ENCODE data around the gene NUDT1. TPM values are rescaled to one million over a fixed set of nuclear protein-coding genes. Genes with fewer than 3 reads are reported as not detected.

The NUDT1 gene
- total RNA-seq (10 to 100 TPM; 10.6 to 17.2 (median 14.6) TPM), polyA plus RNA-seq (20.7 TPM)
- long read RNA-seq, donor 1, partial matches to known transcripts = 0 of 4 reads
- long read RNA-seq, donor 1, other reads (novel, unspliced or antisense) = 2 of 4 reads
- long read RNA-seq, donor 2, partial matches to known transcripts = 0 of 2 reads
- long read RNA-seq, donor 2, other reads (novel, unspliced or antisense) = 0 of 2 reads
- long read RNA-seq, donor 3, partial matches to known transcripts = 0 of 1 reads
- long read RNA-seq, donor 3, other reads (novel, unspliced or antisense) = 0 of 1 reads
- long read RNA-seq, donor 4, partial matches to known transcripts = 0 of 1 reads
- long read RNA-seq, donor 4, other reads (novel, unspliced or antisense) = 1 of 1 reads

DNA sequence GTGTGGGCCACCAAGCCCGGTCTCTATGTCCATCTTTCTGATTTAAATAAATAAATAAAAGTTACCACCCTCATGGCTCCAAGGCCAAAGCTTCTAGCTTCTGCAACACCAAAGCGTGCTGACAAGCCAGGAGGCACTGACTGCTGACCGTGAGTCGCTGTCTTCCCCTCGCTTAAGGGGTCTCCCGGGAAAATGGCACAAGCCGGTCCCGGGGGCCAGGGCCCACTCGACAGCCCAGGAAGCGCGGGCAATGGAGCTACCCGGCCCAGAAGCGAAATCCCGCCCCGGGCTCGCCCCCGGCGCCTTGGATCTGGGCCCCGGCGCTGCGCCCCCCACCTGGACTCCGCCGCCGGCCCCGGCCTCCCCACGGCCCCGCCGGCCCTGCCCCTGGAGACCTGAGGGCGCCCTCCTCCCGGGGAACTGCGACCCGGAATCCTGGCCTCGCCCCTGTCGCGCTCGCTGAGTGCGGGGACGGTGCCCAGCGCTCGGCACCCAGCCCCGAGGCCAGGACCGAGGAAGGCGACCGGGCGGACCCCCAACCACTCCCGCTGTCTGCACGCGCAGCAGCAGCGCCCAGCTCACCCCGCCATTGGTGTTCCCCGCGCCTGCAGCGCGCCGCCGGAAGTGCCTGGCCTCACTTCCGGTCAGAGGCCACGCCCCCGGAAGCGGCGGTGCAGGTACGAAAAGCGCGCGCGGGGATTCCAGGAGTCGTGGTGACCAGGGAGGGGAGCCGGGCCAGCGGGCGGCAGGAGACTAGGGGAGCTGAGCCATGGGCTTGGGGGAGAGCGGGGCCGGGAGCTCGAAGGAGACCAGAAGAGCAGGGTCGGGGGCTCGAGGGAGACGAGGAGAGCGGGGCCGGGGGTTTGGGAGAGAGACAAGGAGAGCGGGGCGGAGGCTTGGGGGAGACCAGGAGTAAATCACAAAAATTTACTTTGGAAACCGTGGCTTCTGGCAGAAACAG is at the start of gene NUDT1, which contains the start of gene MRM2:
Gene NUDT1, plus strand, starts transcription at position 647 of the 961 bp plus-strand sequence. CDS start 2,349 bp downstream, outside the sequence.
Gene MRM2, minus strand, starts transcription at position 626 of the 961 bp plus-strand sequence. Its CDS starts 36 bp downstream, at position 590.
- ATAC-seq (peak; percentile 91), DNase-seq (peak; percentile 83 to 96 (median 93))
- Histone ChIP-seq H3K4me1 (ENCODE audit: control insufficient read depth, insufficient read depth, low read length) (peaks cover 4% of the 10 kb centered on the region), H3K27me3 (ENCODE audit: control insufficient read depth, insufficient read depth) (no peaks in the 10 kb centered on the region), H3K27ac (ENCODE audit: low read length) (peak within 1 kb of the TSS; percentile 55), H3K9me3 (ENCODE audit: control insufficient read depth, low read length) (no peaks in the 10 kb centered on the region), H3K4me3 (ENCODE audit: low read length) (peak within 1 kb of the TSS; percentile 82)
- intact Hi-C loops (cut with DNase I) = loop anchor here in 2 of 4 donors (10.0 kb wide), 2 partner anchors 63 to 103 kb away; no protein-coding TSS in a partner anchor
- under 1% methylated on average over 81 of the region's 81 CpGs for WGBS

DNA sequence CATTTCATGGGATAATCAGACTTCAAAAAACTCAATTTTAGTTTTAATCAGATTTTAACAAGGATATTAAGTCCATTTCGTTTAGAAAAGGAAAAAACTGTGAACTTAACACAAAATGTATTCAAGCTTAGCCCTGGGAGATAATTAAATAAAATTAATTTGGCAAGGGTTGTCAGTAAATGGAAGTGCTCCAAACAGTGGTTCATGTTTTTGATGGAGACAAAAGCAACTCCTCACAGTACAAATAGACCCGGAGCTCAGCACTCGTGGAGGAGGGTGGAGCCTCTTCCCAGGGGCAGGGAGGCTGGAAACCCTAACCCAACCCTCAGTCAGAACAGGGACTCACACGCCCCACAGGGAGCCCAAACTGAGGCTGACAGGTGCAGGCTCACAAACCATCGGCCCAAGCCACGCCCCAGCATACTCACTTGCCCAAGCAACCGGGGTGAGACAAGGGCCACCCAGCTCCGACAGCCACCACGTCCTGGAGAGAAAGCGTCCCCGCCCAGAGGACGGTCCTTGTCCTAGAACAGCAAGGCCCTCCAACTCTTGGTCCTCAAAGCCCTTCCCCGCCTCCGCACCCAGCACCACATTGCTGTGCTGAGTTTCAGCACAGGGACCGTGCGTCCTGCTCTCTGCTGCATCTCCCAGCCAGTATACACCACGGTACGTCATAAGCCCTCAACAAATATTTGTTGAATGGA is 49.0 kb upstream of the NUDT1 start:
- intact Hi-C loops (cut with DNase I) = loop anchor here in 1 of 4 donors (10.0 kb wide), 1 partner anchor 78 kb away; no protein-coding TSS in a partner anchor
- Histone ChIP-seq H3K9me3 (ENCODE audit: control insufficient read depth, low read length) (no peaks in the 10 kb centered on the region), H3K27ac (ENCODE audit: low read length) (no peak overlapping the region), H3K4me3 (ENCODE audit: low read length) (no peak overlapping the region), H3K27me3 (ENCODE audit: control insufficient read depth, insufficient read depth) (no peaks in the 10 kb centered on the region), H3K4me1 (ENCODE audit: control insufficient read depth, insufficient read depth, low read length) (peaks cover 7% of the 10 kb centered on the region)
- WGBS = 88% methylated on average over 18 of the region's 18 CpGs
- ATAC-seq (no peak), DNase-seq (peak in 1 of 3 donors; percentile 22)

DNA sequence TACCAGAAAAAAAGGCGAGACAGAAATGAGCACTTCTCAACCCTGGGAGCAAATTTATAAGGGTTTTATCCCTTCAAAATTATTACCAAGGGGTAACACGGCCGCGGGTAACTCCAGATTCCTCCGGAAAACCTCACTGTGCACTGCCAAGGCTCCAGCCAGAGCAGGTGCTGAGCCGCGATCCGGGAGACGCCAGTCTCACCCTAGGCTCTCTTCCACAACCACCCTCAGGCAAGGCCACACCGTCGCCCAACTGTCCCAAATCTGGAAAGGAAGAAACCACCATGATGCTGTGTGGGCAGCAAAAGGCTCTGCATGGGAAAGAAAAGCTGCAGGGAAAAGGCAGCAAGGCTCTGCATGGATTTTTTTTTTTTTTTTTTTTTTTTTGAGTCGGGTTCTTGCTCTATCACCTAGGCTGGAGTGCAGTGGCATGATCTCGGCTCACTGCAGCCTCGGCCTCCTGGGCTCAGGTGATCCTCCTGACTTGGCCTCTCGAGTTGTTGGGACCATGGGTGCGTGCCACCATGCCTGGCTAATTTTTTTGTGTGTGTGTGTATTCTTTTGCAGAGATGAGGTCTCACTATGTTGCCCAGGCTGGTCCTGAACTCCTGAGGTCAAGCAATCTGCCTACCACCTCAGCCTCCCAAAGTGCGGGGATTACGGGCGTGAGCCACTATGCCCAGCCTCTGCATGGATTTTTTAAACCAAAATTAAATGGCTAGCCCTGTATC is 48.3 kb upstream of the NUDT1 start:
- intact Hi-C loops (cut with DNase I) = loop anchor here in 1 of 4 donors (10.0 kb wide), 1 partner anchor 79 kb away; no protein-coding TSS in a partner anchor
- no peaks in the 10 kb centered on the region for H3K27me3 ChIP-seq (ENCODE audit: control insufficient read depth, insufficient read depth)
- no peak for DNase-seq
- H3K27ac ChIP-seq (ENCODE audit: low read length) = no peak overlapping the region
- H3K4me1 ChIP-seq (ENCODE audit: control insufficient read depth, insufficient read depth, low read length) = peaks cover 7% of the 10 kb centered on the region
- no peak for ATAC-seq
- 96% methylated on average over 19 of the region's 19 CpGs for WGBS
- no peak overlapping the region for H3K4me3 ChIP-seq (ENCODE audit: low read length)
- H3K9me3 ChIP-seq (ENCODE audit: control insufficient read depth, low read length) = no peaks in the 10 kb centered on the region

DNA sequence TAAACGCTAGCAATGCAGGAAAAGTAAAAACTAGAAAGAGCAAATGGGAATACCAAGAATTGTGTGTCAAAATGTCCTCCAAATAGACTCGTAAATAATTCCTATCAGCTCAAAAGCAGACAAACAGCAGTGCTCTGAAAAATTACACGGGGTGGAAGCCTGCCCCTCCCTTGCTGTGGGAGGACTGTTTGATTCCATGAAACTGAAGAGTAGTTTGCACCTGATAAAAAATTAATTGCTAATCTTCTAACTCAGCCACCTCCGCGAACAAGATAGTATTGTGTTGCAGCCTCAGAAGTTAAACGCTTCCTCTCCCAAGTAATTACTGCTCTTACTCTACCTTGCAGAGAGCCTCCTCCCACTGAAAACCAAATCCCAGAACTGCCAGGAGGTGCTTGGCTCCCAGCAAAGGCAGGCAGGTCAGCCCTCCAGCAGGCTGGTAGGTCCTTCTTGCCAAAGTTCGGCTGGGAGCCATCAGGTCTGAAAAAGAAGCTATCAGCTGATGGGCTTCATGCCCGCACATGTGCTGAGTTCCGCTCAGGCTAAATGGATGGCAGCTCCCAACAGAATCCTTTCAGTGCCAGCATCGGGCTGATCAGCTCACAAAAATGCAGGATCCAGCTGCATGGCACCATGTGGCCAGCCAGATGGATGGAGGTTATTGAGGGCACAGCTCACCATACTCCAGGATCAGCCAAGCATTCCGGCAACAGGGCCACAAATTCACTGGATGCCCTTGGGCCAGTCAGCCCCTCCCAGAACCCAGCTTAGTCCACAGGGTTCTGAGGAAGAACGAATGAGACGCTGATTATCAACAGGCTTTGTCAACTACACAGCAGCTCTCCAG is 46.4 kb upstream of the NUDT1 start:
- WGBS = 73% methylated on average over 13 of the region's 13 CpGs
- H3K27me3 ChIP-seq (ENCODE audit: control insufficient read depth, insufficient read depth) = no peaks in the 10 kb centered on the region
- peaks cover 7% of the 10 kb centered on the region for H3K4me1 ChIP-seq (ENCODE audit: control insufficient read depth, insufficient read depth, low read length)
- intact Hi-C loops (cut with DNase I) = loop anchor here in 1 of 4 donors (10.0 kb wide), 1 partner anchor 81 kb away; no protein-coding TSS in a partner anchor
- ATAC-seq = peak; percentile 38 to 39
- H3K9me3 ChIP-seq (ENCODE audit: control insufficient read depth, low read length) = no peaks in the 10 kb centered on the region
- peak overlapping the region; percentile 45 for H3K27ac ChIP-seq (ENCODE audit: low read length)
- H3K4me3 ChIP-seq (ENCODE audit: low read length) = no peak overlapping the region
- peak in 1 of 3 donors; percentile 66 for DNase-seq

DNA sequence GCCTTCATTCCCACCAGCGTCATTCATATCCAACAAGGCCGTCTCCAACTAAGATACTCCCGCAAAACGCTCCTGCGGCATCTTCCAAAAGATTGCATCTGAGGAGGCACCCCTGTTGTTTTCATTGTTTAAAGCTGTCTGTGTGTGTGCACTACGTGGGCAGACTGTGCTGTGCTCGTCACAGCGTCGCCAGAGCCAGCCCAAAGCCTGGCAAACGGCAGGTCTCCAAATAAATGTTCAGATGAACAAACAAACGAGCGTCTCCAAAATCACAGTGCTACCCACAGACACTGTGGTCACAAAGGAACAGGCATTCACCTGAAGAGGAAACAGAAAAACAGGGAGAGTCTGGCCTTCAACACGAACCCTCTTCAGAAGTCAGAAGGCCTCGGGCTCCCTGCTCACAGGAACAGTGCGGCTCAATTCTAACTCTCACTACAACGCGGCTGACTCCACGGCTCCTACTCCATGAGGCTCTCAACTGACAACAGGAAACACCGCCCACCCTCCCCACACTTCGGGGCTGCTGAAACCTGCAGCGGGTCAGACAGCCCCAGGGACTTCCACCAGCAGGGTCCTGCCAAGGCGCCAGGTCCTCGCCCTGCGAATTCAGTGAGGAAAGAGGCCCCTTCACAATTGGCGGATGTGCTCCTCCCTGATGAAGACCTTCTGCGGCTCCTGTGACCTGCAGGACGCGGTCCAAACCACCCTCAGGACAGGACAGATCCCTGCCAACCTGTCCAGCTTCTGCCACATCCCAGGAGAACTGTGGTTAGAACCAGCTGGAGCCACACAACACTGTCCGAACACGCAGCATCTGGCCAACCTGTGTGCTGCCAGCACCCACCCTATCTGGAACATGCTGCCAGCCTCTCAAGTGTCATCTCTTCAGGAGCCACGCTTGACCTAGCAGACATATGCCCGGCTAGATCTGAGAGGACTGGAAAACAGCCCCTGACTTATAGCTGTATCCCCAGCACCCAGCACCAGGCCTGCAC is 45.3 kb upstream of the NUDT1 start:
- intact Hi-C loops (cut with DNase I) = loop anchor here in 1 of 4 donors (10.0 kb wide), 1 partner anchor 82 kb away; no protein-coding TSS in a partner anchor

DNA sequence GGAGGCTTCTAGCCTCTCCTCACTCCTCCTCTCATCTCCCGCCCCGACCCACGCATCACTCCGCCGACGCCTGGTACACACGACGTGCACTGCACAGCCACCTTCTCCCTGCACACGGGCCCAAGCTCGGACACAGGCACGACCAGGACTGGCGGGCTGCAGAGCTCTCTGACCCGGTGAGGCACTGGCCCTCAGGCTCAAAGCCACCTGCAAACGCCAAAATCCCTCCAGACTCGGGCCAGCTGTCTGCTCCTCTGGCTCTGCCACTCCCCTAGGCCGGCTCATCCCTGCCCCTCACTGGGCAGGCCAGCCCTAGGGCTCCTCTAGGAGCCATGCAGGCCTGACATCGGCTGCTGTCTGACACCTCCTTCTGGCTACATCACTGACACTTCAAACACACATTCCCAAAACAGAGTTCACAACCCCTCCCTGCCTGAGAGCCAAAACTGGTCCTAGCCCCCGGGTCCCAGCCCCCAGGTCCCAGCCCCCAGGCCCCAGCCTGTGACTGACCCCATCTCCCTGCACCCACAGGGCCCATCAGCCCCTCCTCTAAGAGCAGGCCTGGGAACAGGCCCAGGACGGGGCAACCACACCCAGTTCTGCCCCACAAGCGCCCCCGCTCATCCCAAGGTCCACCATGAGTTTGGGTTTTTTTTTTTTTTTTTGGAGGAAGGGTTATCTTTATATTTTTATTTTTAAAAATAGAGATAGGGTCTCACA is 44.4 kb upstream of the NUDT1 start:
- DNase-seq (peak in 2 of 3 donors; percentile 55 to 56), ATAC-seq (peak; percentile 41 to 43)
- 70% methylated on average over 21 of the region's 21 CpGs for WGBS

More for the DNA sequence above, 45.3 kb upstream of the NUDT1 start:
- H3K4me1 ChIP-seq (ENCODE audit: control insufficient read depth, insufficient read depth, low read length) = peaks cover 7% of the 10 kb centered on the region
- H3K9me3 ChIP-seq (ENCODE audit: control insufficient read depth, low read length) = no peaks in the 10 kb centered on the region
- peak in 1 of 2 donors; percentile 28 for ATAC-seq
- H3K27me3 ChIP-seq (ENCODE audit: control insufficient read depth, insufficient read depth) = no peaks in the 10 kb centered on the region
- 77% methylated on average over 32 of the region's 32 CpGs for WGBS
- no peak overlapping the region for H3K4me3 ChIP-seq (ENCODE audit: low read length)
- peak in 2 of 3 donors; percentile 49 to 67 for DNase-seq
- H3K27ac ChIP-seq (ENCODE audit: low read length) = peak overlapping the region; percentile 33

DNA sequence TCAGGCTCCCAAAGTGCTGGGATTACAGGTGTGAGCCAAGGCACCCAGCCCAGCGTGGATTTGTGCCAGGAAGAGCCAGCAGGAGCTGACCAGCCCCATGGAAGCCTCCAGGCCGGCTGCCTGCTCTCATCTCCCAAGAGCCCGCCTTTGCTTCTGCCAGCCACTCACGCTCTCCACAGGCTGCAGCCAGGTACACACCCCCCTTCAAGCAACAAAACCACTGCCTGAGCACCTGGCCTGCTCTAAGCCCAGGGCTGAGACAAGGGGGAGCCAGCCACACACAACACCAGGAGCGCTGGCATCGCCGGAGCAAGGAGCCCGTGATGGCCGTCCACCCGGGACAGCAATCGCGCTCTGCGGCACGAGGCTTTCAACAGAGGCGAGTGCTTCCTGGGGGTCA is 43.8 kb upstream of the NUDT1 start:
- intact Hi-C loops (cut with DNase I) = loop anchor here in 1 of 4 donors (10.0 kb wide), 1 partner anchor 83 kb away; no protein-coding TSS in a partner anchor

More for the DNA sequence above, 44.4 kb upstream of the NUDT1 start:
- no peak overlapping the region for H3K27ac ChIP-seq (ENCODE audit: low read length)
- peaks cover 7% of the 10 kb centered on the region for H3K4me1 ChIP-seq (ENCODE audit: control insufficient read depth, insufficient read depth, low read length)
- no peak overlapping the region for H3K4me3 ChIP-seq (ENCODE audit: low read length)
- no peaks in the 10 kb centered on the region for H3K27me3 ChIP-seq (ENCODE audit: control insufficient read depth, insufficient read depth)
- intact Hi-C loops (cut with DNase I) = loop anchor here in 1 of 4 donors (10.0 kb wide), 1 partner anchor 83 kb away; no protein-coding TSS in a partner anchor
- no peaks in the 10 kb centered on the region for H3K9me3 ChIP-seq (ENCODE audit: control insufficient read depth, low read length)

DNA sequence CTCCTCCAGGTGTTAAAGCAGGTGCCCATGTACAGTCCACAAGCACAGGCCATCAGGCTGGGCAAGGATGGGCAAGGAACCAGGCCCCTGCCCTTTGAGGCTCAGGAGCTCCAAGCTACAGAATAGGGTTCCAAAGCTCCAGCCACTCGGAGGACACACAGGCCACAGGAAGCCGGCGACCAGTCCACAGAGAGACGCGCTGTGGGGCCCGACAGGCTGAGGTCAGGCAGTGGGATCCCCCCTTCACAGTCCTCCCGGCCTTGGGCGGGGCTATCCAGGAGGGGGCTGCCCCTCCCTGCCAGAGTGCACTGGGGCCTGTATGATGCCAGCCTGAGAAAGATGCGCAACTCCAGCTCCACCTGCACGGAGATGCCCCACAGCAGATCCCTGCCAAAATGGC is 43.3 kb upstream of the NUDT1 start:
- ATAC-seq (no peak), DNase-seq (peak in 2 of 3 donors; percentile 38 to 46)
- intact Hi-C loops (cut with DNase I) = loop anchor here in 1 of 4 donors (10.0 kb wide), 1 partner anchor 84 kb away; no protein-coding TSS in a partner anchor
- Histone ChIP-seq H3K4me1 (ENCODE audit: control insufficient read depth, insufficient read depth, low read length) (peaks cover 7% of the 10 kb centered on the region), H3K27ac (ENCODE audit: low read length) (no peak overlapping the region), H3K27me3 (ENCODE audit: control insufficient read depth, insufficient read depth) (no peaks in the 10 kb centered on the region), H3K9me3 (ENCODE audit: control insufficient read depth, low read length) (no peaks in the 10 kb centered on the region), H3K4me3 (ENCODE audit: low read length) (no peak overlapping the region)
- 90% methylated on average over 10 of the region's 10 CpGs for WGBS

More for the DNA sequence above, 43.8 kb upstream of the NUDT1 start:
- peak in 2 of 3 donors; percentile 74 to 79 for DNase-seq
- no peak overlapping the region for H3K27ac ChIP-seq (ENCODE audit: low read length)
- peaks cover 7% of the 10 kb centered on the region for H3K4me1 ChIP-seq (ENCODE audit: control insufficient read depth, insufficient read depth, low read length)
- 84% methylated on average over 15 of the region's 15 CpGs for WGBS
- no peak overlapping the region for H3K4me3 ChIP-seq (ENCODE audit: low read length)
- no peaks in the 10 kb centered on the region for H3K9me3 ChIP-seq (ENCODE audit: control insufficient read depth, low read length)
- H3K27me3 ChIP-seq (ENCODE audit: control insufficient read depth, insufficient read depth) = no peaks in the 10 kb centered on the region
- peak in 1 of 2 donors; percentile 5 for ATAC-seq

Data from right cardiac atrium (tissue), 5 donors.